Adipose tissue (tissue), 3 donors: ENCODE results near the gene CALD1. TPM values are rescaled to one million over a fixed set of nuclear protein-coding genes. Genes with fewer than 3 reads are reported as not detected.

Experiments used
- H3K27ac ChIP-seq: one replicate; pipeline ENCODE4 v1.5.1; 2013; ENCODE audit warnings: low read depth, low read length
- WGBS, 3 donors: extraction: QIAGEN DNeasy Blood & Tissue Kit; methylation state at CpG; one replicate each; pipeline ENCODE4 v1.1.7; 2013; 5-methylcytosine and 5-hydroxymethylcytosine counted together
- polyA plus RNA-seq, 3 donors: library from polyadenylated mRNA; stranded (reverse); fragments of 200-250 nt; gene quantifications; one replicate each; pipeline ENCODE4 v1.2.3, GENCODE V29; 2013
- donor health status: healthy with polysubstance abuse.
- donor health status: Bipolar disorder and iron deficiency.
- donor health status: healthy.

Gene CALD1
- polyA plus RNA-seq, 3 donors, result 18.7 to 259 (median 86.3) TPM

DNA sequence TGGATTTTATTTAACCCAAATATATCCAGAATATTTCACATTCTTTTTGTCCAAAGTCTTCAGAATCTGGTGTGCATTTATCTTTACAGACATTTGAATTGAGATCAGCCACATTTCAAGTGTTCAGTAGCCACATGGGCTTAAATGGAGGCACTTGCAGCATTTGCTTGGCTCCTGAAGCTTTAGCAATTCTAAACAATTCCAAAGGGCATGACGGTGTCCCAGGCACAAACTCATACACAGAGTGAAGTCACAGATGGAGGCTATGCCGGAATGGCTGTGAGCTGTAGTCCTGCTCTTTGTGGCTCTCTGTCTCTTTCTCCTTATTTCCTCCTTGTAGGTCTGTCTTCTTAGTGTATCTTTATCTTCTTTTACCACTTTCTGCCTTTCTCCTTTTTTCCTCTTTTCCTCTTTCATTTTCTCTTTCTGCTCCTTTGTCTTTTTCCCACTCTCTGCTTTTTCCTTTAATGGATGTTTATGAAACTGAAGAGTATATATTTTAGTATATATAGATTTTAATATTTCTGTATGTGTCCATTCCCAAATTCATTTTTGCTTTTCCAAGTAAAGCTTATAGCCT is 214.5 kb downstream of the CALD1 start:
- WGBS, 3 donors, result 94 to 97% (median 96%) methylated on average over 2 of the region's 2 CpGs
- H3K27ac ChIP-seq, result no peak overlapping the region

DNA sequence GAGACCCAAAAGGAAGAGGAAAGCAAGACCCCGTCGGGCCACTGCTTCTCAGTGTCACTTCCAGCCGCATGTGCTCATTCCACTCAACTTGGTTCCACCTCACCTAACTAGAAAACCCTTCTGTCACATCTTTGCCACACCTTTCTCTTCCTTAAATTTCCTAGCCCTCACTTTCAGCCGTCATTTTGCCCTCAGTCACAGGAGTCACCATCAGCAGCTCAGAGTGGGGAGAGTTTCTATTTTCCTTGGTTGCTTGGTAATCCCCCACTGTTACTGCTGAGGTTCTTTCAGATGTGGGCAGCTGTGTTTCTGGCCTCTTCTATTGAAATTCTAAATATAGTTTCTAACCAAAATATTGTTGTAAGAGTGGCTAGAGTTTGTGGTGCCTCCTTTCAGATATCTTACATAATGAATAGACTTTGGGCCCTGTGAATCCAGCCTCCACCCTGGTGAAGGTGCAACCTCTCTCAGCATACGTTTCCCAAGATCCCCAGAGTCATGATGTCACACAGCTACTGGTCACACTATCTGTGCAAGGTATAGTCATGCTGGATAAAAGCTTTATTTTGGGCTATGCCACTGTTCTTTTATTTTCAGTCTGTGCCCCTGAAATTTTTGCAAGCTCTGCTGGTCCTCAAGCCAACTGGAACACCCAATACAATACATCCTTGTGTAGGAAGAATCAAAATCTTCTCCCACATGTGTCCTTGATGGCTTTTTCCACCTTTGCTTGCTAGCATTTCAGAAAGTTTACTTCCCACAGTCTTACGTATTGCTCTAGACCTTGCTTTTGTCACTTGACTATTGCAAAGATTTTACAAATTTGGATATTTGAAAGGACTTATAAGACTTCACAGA is 216.0 kb downstream of the CALD1 start:
- 69 to 73% (median 69%) methylated on average over 6 of the region's 6 CpGs for WGBS, 3 donors
- no peak overlapping the region for H3K27ac ChIP-seq

DNA sequence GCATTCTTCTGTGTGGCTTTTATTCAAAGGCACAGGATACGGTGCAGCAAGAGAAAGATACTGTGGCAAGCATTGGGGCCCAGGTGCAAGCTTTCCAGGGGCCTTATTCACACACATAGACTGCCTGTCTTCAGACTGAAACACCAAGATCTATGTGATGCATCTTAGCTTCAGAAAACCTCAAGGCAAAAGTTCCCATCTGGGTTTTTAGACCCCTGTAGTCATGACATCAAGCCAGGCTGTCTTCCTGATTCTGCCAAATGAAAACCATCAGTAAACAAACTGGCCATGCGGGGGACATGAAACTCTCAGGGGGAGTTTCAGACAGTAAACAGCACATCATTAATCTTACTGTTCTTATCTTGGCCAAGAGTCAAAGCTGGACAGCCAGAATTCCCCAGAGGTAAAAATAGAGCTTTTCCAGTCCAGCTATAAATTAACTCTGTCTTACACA is 216.7 kb downstream of the CALD1 start:
- H3K27ac ChIP-seq, result no peak overlapping the region
- WGBS, 3 donors, result 48 to 52% (median 51%) methylated on average over 2 of the region's 2 CpGs

DNA sequence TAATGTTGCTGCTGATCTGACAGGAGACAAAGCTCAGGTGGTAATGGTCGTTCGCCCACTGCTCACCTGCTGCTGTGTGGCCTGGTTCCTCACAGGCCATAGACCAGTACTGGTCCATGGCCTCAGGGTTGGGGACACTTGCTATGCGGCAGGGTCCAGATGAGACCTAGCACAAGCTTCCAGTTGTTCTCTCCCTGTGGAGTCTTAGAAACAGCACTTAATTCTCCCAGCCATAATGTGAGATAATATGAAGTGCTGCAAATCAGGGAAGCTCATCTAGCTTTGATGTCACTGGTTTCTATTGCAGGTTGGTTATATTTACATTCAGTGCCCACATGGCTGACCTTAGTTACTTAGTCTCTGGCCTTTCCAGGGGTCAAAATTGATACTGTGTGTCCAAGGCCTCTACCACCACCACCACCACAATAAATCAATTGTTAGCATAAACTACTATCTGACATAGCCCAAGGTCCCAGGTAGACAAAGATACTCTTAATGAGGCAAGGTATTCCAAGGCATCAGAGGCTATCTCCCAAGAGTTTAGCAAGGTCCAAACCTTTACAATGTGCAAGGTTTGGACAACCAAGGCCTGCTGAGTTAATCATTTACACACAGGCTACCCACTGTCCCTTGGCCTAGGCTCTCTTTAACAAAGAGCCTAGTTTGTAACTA is 217.9 kb downstream of the CALD1 start:
- 83 to 94% (median 91%) methylated on average over 3 of the region's 3 CpGs for WGBS, 3 donors
- no peak overlapping the region for H3K27ac ChIP-seq

DNA sequence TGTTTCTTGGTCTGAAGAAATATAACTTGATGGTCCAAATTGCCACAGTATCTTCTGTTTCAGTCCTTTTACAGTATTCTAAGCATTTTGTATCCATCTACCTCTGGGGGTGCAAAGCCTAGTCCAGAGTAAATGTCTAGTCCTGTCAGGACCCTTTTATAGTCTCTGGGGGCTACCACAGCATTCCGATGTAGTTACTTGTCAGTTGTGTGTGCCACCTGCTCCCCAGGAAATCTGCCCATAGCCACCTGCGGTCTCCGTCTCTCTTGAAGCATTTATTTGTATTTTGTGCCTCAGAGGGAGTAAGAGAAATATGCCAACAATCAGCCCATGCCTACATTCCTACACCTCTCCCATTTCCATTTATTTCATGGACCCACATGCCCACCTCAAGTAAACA is 219.7 kb downstream of the CALD1 start:
- 94 to 99% (median 98%) methylated on average over 3 of the region's 3 CpGs for WGBS, 3 donors
- H3K27ac ChIP-seq, result no peak overlapping the region

DNA sequence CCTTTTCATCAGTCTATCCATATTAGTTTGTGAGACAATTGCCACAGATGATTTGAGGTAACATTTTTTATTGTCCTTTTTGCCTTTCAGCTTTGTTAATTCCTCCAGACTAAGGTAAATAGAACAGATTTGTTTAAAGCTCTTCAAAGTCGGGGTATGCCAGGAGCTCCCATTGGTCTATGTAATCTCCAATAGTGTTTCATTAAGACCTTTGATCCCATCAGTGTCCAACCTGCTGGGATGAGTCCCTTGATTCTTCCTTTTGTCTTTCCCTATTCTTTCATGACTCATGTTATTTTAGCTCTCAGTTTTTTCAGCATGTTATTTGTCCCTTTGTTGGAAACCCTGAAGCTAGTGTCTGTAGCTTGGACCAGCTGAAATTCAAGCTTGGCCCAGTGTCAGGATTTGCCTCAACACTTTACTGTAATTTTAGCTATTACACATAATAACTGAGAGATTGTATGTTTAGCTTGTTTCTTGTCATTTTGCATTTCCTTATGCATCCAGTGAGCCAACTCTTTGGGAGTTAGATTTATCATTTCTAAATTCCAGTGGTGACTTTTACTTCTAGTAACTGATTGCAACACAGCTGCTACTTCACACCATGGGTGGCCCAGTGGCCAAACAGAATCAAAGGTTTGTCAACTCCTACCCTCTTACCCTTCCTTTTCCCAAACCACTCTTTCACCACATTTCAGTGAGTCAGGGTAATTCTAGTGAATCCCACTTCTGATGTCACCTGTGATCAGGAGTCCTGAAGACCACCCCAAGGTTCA is 222.1 kb downstream of the CALD1 start:
- no peak overlapping the region for H3K27ac ChIP-seq
- WGBS, 3 donors, result 84 to 96% (median 91%) methylated on average over 1 of the region's 1 CpG

DNA sequence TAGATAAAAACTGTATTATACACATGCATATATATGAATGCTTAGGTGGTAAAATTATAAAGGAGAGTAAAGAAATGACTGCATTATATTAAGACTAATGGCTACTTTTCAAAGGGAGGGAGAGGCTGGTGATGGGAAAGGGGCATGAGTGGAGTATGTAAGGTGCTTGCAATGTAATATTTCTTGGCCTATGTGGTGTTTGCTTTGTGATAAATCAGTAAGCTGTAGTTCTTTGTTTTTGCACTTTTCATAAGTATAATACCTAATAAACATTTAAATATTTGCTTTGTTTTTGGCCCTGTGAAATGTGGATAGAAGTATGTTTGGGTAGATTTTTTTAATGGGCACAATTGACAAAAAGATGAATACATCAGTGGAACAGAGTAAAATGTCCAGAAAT is 232.8 kb downstream of the CALD1 start:
- no peak overlapping the region for H3K27ac ChIP-seq

Other genes starting within 250 kb of the CALD1 start
- under 1 TPM in 1 of 3 donors, not detected in 2; 0.09 TPM for gene AKR1B15, start 230.5 kb upstream of the CALD1 start, polyA plus RNA-seq
- 10 to 100 TPM in 1 of 3 donors, 1 to 10 TPM in 2; 5.8 to 17.9 (median 9.6) TPM for gene BPGM, start 132.8 kb upstream of the CALD1 start, polyA plus RNA-seq
- 1 to 10 TPM in 2 of 3 donors, under 1 TPM in 1; 0.90 to 1.1 (median 1.1) TPM for gene AGBL3, start 206.9 kb downstream of the CALD1 start, polyA plus RNA-seq